Adrenal gland (tissue), 12 donors: ENCODE results near the gene IL10. TPM values are rescaled to one million over a fixed set of nuclear protein-coding genes. Genes with fewer than 3 reads are reported as not detected.

Source experiments
- DNase-seq, 7 donors: peaks; one replicate each; pipeline ENCODE4 v3.0.0-alpha.2; 2019 to 2020
- H3K27ac ChIP-seq, 5 donors: fragments of 200-600 bp; sonication (generic) in 4 of 5; 1 replicate in 3 of 5; 2 replicates in 2 of 5; pipeline versions ENCODE4 v1.5.1 to v1.8.0; 2016 to 2020; ENCODE audit warnings: mild to moderate bottlenecking in 1 of 5
- H3K27me3 ChIP-seq: fragments of 200-600 bp; 2 replicates; pipeline ENCODE4 v1.8.0; 2021
- H3K36me3 ChIP-seq, 2 donors: fragments of 200-600 bp; replicated peaks in 1 of 2; 1 replicate in 1 of 2; 2 replicates in 1 of 2; pipeline versions ENCODE4 v1.5.1 to v1.8.0; 2018 to 2022
- H3K4me1 ChIP-seq, 2 donors: fragments of 200-600 bp; replicated peaks in 1 of 2; 1 replicate in 1 of 2; 2 replicates in 1 of 2; pipeline versions ENCODE4 v1.5.1 to v1.8.0; 2018 to 2021
- H3K4me3 ChIP-seq, 4 donors: fragments of 200-600 bp; sonication (generic) in 3 of 4; one replicate each; pipeline ENCODE4 v1.5.1; 2016 to 2018
- H3K9me3 ChIP-seq, 3 donors: fragments of 200-600 bp; sonication (generic) in 1 of 3; replicated peaks in 1 of 3; 1 replicate in 2 of 3; 2 replicates in 1 of 3; pipeline versions ENCODE4 v1.5.1 to v1.8.0; 2016 to 2021
- CTCF ChIP-seq, 6 experiments: fragments of 450-650 bp in 4 of 6; fragments of 200-600 bp in 2 of 6; sonication (generic) in 1 of 6; IDR thresholded peaks; 1 replicate in 5 of 6; 2 replicates in 1 of 6; pipeline versions ENCODE4 v1.5.1 to v1.8.0; 2016 to 2021; ENCODE audit warnings: antibody characterized with exemption in 6 of 6, mild to moderate bottlenecking in 2 of 6, moderate library complexity in 1 of 6
- POLR2A ChIP-seq, 2 donors: fragments of 450-650 bp; IDR thresholded peaks; one replicate each; pipeline ENCODE4 v1.6.1; 2017; ENCODE audit warnings: antibody characterized with exemption in 2 of 2, mild to moderate bottlenecking in 2 of 2, moderate library complexity in 1 of 2
- WGBS, 4 donors: extraction: QIAGEN DNeasy Blood & Tissue Kit in 2 of 4; methylation state at CpG; one replicate each; pipeline versions ENCODE4 v1.1.5 to v1.1.7; 2013 to 2017; 5-methylcytosine and 5-hydroxymethylcytosine counted together
- intact Hi-C, 2 donors: fragments of 100-400 bp; cut with DNase I; formaldehyde crosslinking; loops; one replicate each; pipeline versions ENCODE4 v1.14.1 to v1.15.0; 2022 to 2023
- polyA plus RNA-seq, 3 donors: library from polyadenylated mRNA; stranded (reverse); fragments of 200-250 nt in 2 of 3; fragments of 350-450 nt in 1 of 3; fragmentation: Illumina TruSeq in 1 of 3; extraction: RNeasy Lipid Tissue Mini Kit (QIAGEN cat#74804) in 1 of 3; gene quantifications; one replicate each; pipeline ENCODE4 v1.2.3, GENCODE V29; 2013 to 2014
- total RNA-seq, 9 donors: library from RNA; depleted of rRNA in 4 of 9; stranded (reverse); fragments of >200 nt in 4 of 9; fragments of 120-200 nt in 1 of 9; fragmentation: NEBNext Ultra II Directional in 1 of 9; extraction: Animal tissue kit (Norgen Biotek cat#: 25700) in 1 of 9; gene quantifications; one replicate each; pipeline versions ENCODE4 v1.1.0 to v1.2.4, GENCODE V29; 2013 to 2023
- donor health status: healthy with polysubstance abuse.
- donor health status: Bipolar disorder and iron deficiency.
- donor health status: DM: yes; HTN: yes; CAD: no.
- donor health status: DM: no; HTN: no; CAD: no.
- donor health status: DM: no; HTN: no; CAD: no.
- donor health status: DM: yes; HTN: yes; CAD: no.

Gene IL10
- total and polyA plus RNA-seq, 12 donors, result 0.33 to 8.5 (median 2.9) TPM

- no peaks in the 10 kb centered on the region for H3K4me1 ChIP-seq
Measured at GRCh38 chr1:206776229-206776628, 3.9 kb upstream of the IL10 start.

GRCh38 chr1:206774093-206774492 is 1.8 kb upstream of the IL10 start:
- DNase-seq, result no peak
- peak overlapping the region in 1 of 5 donors; percentile 8 for H3K27ac ChIP-seq
- H3K9me3 ChIP-seq, result no peaks in the 10 kb centered on the region
- no peaks in the 10 kb centered on the region for H3K27me3 ChIP-seq
- no peaks in the 10 kb centered on the region for H3K36me3 ChIP-seq
- H3K4me3 ChIP-seq, result no peak overlapping the region
- intact Hi-C loops, result no loop called here
- 55 to 74% (median 70%) methylated on average over 1 to 3 of the region's 3 CpGs for WGBS, 4 donors
- TF ChIP-seq CTCF (IDR thresholded peaks at IDR 0.05), result no peak
- TF ChIP-seq POLR2A (IDR thresholded peaks at IDR 0.05), result no peak
- H3K4me1 ChIP-seq, result no peaks in the 10 kb centered on the region

More at GRCh38 chr1:206776229-206776628, 3.9 kb upstream of the IL10 start:
- no peak overlapping the region for H3K4me3 ChIP-seq
- WGBS, 4 donors, result 75 to 82% (median 79%) methylated on average over 4 of the region's 4 CpGs
- TF ChIP-seq CTCF (IDR thresholded peaks at IDR 0.05) (no peak), POLR2A (IDR thresholded peaks at IDR 0.05) (no peak)
- no peak overlapping the region for H3K27ac ChIP-seq
- intact Hi-C loops, result no loop called here
- no peaks in the 10 kb centered on the region for H3K36me3 ChIP-seq
- H3K27me3 ChIP-seq, result no peaks in the 10 kb centered on the region
- no peaks in the 10 kb centered on the region for H3K9me3 ChIP-seq
- no peak for DNase-seq

- Histone ChIP-seq H3K27me3 (no peaks in the 10 kb centered on the region), H3K9me3 (no peaks in the 10 kb centered on the region), H3K27ac (peak overlapping the region; percentile 12 to 87 (median 57)), H3K4me1 (no peaks in the 10 kb centered on the region), H3K36me3 (no peaks in the 10 kb centered on the region), H3K4me3 (peak overlapping the region in 1 of 4 donors; percentile 24)
- TF ChIP-seq CTCF (IDR thresholded peaks at IDR 0.05) (no peak), POLR2A (IDR thresholded peaks at IDR 0.05) (no peak)
- intact Hi-C loops, result no loop called here
- WGBS, 4 donors, result 62 to 73% (median 64%) methylated on average over 4 of the region's 4 CpGs
- DNase-seq, result no peak
Measured at GRCh38 chr1:206771338-206771692, 979 bp downstream of the IL10 start.

- H3K4me1 ChIP-seq, result no peaks in the 10 kb centered on the region
Measured at GRCh38 chr1:206770531-206771337, 1.6 kb downstream of the IL10 start, which contains the start of gene IL19. TSS of gene IL19 (plus strand) at chr1:206770773. CDS start at chr1:206836663, 65,890 bp downstream.

More at GRCh38 chr1:206770531-206771337, 1.6 kb downstream of the IL10 start, which contains the start of gene IL19:
- Histone ChIP-seq H3K27me3 (no peaks in the 10 kb centered on the region), H3K4me3 (peak within 1 kb of the TSS in 1 of 4 donors; percentile 24), H3K9me3 (no peaks in the 10 kb centered on the region), H3K36me3 (no peaks in the 10 kb centered on the region), H3K27ac (peak within 1 kb of the TSS; percentile 12 to 87 (median 57))
- intact Hi-C loops, result no loop called here
- DNase-seq, result peak in 5 of 7 donors; percentile 17 to 50 (median 26)
- 61 to 75% (median 67%) methylated on average over 6 to 9 of the region's 9 CpGs for WGBS, 4 donors
- TF ChIP-seq POLR2A (IDR thresholded peaks at IDR 0.05), result peak in 1 of 2 donors; percentile 14
- no peak for TF ChIP-seq CTCF (IDR thresholded peaks at IDR 0.05)
